Gastrocnemius medialis (tissue), 4 donors: ENCODE results near the gene ZFP36. TPM values are rescaled to one million over a fixed set of nuclear protein-coding genes. Genes with fewer than 3 reads are reported as not detected.

ENCODE experiments used
- ATAC-seq, 2 donors: fragments of 150-250 bp; one replicate each; pipeline ENCODE4 v1.9.1; 2016
- DNase-seq, 2 donors: peaks; one replicate each; pipeline ENCODE4 v3.0.0-alpha.2; 2019
- H3K27ac ChIP-seq, 4 donors: fragments of 200-600 bp; sonication (generic); 1 replicate in 1 of 4; 2 replicates in 3 of 4; pipeline ENCODE4 v1.5.1; 2016 to 2018; ENCODE audit warnings: mild to moderate bottlenecking in 2 of 4, moderate library complexity in 1 of 4
- H3K27me3 ChIP-seq, 3 donors: fragments of 200-600 bp; sonication (generic) in 2 of 3; 1 replicate in 1 of 3; 2 replicates in 2 of 3; pipeline versions ENCODE4 v1.5.1 to v1.6.0; 2016 to 2019; ENCODE audit warnings: mild to moderate bottlenecking in 1 of 3, moderate library complexity in 1 of 3
- H3K36me3 ChIP-seq, 2 donors: fragments of 200-600 bp; sonication (generic) in 1 of 2; one replicate each; pipeline ENCODE4 v1.5.1; 2017 to 2018
- H3K4me1 ChIP-seq, 2 donors: fragments of 200-600 bp; sonication (generic) in 1 of 2; one replicate each; pipeline ENCODE4 v1.5.1; 2016 to 2017; ENCODE audit warnings: mild to moderate bottlenecking in 2 of 2
- H3K4me3 ChIP-seq, 4 donors: fragments of 200-600 bp; sonication (generic) in 3 of 4; 1 replicate in 1 of 4; 2 replicates in 3 of 4; pipeline ENCODE4 v1.5.1; 2016 to 2019; ENCODE audit warnings: mild to moderate bottlenecking in 2 of 4
- H3K9me3 ChIP-seq, 3 donors: fragments of 200-600 bp; sonication (generic) in 2 of 3; 1 replicate in 1 of 3; 2 replicates in 2 of 3; pipeline ENCODE4 v1.5.1; 2016 to 2019
- POLR2A ChIP-seq, 2 donors: fragments of 450-650 bp; IDR thresholded peaks; one replicate each; pipeline ENCODE4 v1.6.1; 2017; ENCODE audit warnings: antibody characterized with exemption in 2 of 2, mild to moderate bottlenecking in 2 of 2, moderate library complexity in 2 of 2
- in situ Hi-C, 4 donors: fragments of 200-750 bp; cut with MboI; loops; one replicate each; pipeline versions ENCODE4 v1.15.0 to v1.8.0; 2017; ENCODE audit warnings: low sequenced_read_pairs in 4 of 4
- intact Hi-C: fragments of 100-400 bp; cut with DNase I; formaldehyde crosslinking; loops from one replicate; pipeline ENCODE4 v1.15.1; 2023; ENCODE audit warnings: low total_unique reads
- total RNA-seq, 4 donors: library from RNA; depleted of rRNA; stranded (reverse); fragments of >200 nt; gene quantifications; one replicate each; pipeline versions ENCODE4 v1.1.0 to v1.2.3, GENCODE V29; 2016
- TF ChIP-seq, protein P1 (sequence below), 5 experiments: fragments of 450-650 bp in 3 of 5; fragments of 200-600 bp in 2 of 5; sonication (generic) in 2 of 5; IDR thresholded peaks in 4 of 5; conservative IDR thresholded peaks in 1 of 5; 1 replicate in 4 of 5; 2 replicates in 1 of 5; pipeline ENCODE4 v1.5.1; 2016 to 2019; ENCODE audit warnings: antibody characterized with exemption in 5 of 5, mild to moderate bottlenecking in 3 of 5, moderate library complexity in 3 of 5

ZFP36 gene
- total RNA-seq, 4 donors from 2014 or later = 72.2 to 202 (median 132) TPM

GRCh38 chr19:39401070-39401548, 5.5 kb upstream of the ZFP36 start:
- DNase-seq (no peak), ATAC-seq (no peak)
- Histone ChIP-seq H3K9me3 (no peaks in the 10 kb centered on the region), H3K27me3 (no peaks in the 10 kb centered on the region), H3K4me1 (peaks cover 44 to 50% of the 10 kb centered on the region in 2 donors), H3K4me3 (no peak overlapping the region), H3K36me3 (no peaks in the 10 kb centered on the region), H3K27ac (peak overlapping the region; percentile 98 to 100 (median 100))
- in situ Hi-C loops (no loop called here), intact Hi-C loops (loop anchor here (10.0 kb wide), 5 partner anchors 566 to 1026 kb away; partner anchors contain the start of genes AKT2, ECH1, PSMD8 and SERTAD1)
- TF ChIP-seq, protein P1, sequence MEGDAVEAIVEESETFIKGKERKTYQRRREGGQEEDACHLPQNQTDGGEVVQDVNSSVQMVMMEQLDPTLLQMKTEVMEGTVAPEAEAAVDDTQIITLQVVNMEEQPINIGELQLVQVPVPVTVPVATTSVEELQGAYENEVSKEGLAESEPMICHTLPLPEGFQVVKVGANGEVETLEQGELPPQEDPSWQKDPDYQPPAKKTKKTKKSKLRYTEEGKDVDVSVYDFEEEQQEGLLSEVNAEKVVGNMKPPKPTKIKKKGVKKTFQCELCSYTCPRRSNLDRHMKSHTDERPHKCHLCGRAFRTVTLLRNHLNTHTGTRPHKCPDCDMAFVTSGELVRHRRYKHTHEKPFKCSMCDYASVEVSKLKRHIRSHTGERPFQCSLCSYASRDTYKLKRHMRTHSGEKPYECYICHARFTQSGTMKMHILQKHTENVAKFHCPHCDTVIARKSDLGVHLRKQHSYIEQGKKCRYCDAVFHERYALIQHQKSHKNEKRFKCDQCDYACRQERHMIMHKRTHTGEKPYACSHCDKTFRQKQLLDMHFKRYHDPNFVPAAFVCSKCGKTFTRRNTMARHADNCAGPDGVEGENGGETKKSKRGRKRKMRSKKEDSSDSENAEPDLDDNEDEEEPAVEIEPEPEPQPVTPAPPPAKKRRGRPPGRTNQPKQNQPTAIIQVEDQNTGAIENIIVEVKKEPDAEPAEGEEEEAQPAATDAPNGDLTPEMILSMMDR (IDR thresholded peaks at IDR 0.05 in 4 of 5, conservative IDR thresholded peaks at IDR 0.05 in 1 of 5) = no peak
- no peak for TF ChIP-seq POLR2A (IDR thresholded peaks at IDR 0.05)

DNA sequence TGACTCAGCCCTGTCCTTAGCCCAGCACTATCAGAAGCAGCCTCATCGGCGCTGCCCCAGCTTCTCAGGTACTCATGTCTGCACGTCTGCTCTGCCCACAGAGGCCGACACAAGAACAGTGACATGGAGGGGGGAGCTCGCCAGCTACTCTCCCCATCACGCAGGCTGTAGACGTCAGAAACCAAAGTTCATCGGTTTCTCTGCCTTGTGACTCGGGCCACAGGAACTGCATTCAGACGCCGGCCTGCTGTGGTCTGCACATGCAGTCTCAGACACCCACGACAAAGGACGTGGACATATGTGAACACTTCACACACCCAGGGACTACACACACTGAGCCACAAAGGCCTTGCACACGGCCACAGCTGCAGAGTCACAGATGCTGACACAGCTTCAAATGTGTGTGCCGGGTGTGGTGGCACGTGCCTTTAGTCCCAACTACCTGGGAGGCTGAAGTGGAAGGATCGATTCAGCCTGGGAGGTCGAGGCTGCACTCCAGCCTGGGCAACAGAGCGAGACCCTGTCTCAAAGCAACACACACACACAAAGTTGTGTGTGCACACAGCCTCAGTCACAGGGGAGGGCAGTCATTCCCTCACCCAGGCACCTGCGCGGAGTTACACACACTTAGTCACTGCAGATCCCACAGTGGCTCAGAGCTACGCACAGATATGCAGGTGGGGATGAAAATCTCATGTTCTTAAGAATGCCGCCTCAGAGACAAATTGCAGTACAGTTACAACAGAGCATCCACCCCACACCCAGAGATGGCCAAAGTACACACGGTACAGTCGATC, 4.9 kb upstream of the ZFP36 start:
- ATAC-seq (peak; percentile 4 to 13), DNase-seq (peak; percentile 19 to 64)
- Histone ChIP-seq H3K9me3 (no peaks in the 10 kb centered on the region), H3K4me1 (peaks cover 44 to 51% of the 10 kb centered on the region in 2 donors), H3K4me3 (peak overlapping the region in 2 of 4 donors; percentile 74 to 79), H3K27ac (peak overlapping the region; percentile 98 to 100 (median 100)), H3K27me3 (no peaks in the 10 kb centered on the region), H3K36me3 (no peaks in the 10 kb centered on the region)
- peak; percentile 2 to 18 for TF ChIP-seq POLR2A (IDR thresholded peaks at IDR 0.05)
- TF ChIP-seq, protein P1 (IDR thresholded peaks at IDR 0.05 in 4 of 5, conservative IDR thresholded peaks at IDR 0.05 in 1 of 5) = no peak
- in situ Hi-C loops (no loop called here), intact Hi-C loops (loop anchor here (1.0 to 10.0 kb wide), 7 partner anchors 10 to 1027 kb away; partner anchors contain the start of genes AKT2, ECH1, PSMD8 and SERTAD1)

- TF ChIP-seq POLR2A (IDR thresholded peaks at IDR 0.05) = peak; percentile 73 to 75
- TF ChIP-seq, protein P1 (IDR thresholded peaks at IDR 0.05 in 4 of 5, conservative IDR thresholded peaks at IDR 0.05 in 1 of 5) = peak in 1 of 5 experiments; percentile 9
- ATAC-seq (peak; percentile 44 to 46), DNase-seq (peak; percentile 92 to 95)
- intact Hi-C loops (loop anchor here (1.0 to 10.0 kb wide), 7 partner anchors 9 to 1028 kb away; partner anchors contain the start of genes AKT2, ECH1, PSMD8 and SERTAD1), in situ Hi-C loops (no loop called here)
- Histone ChIP-seq H3K4me3 (peak overlapping the region; percentile 68 to 79 (median 73)), H3K27ac (peak overlapping the region; percentile 98 to 100 (median 100)), H3K4me1 (peaks cover 37 to 45% of the 10 kb centered on the region in 2 donors), H3K27me3 (no peaks in the 10 kb centered on the region), H3K36me3 (peaks cover 0 to 9% of the 10 kb centered on the region in 2 donors), H3K9me3 (no peaks in the 10 kb centered on the region)
These were observed 4.0 kb upstream of the ZFP36 start for GRCh38 chr19:39402346-39403300.
